ENCODE results near the gene ZNF592.

DNA sequence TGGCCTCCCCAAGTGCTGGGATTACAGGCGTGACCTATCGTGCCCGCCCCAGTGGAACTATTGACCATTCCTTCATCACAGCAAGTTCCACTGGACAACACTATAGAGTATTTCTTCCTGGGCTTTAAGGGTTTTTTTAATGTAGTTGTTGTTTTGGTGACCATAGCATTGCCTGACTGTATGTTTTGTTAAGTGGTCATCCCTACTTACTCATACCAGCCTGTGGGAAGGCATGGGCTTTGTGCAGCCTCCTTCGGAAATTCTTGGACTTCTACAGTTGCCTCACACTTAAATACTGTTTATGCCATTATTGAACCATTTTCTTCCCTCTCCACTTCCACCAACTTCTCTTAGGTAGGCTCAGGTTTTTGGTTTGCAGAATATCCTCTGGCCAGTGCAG is 48.8 kb downstream of the ZNF592 start:
- TF ChIP-seq MTA1 (CRISPR knock-in tag; IDR thresholded peaks at IDR 0.05; ENCODE audit: borderline replicate concordance) (no peak), KDM1A (CRISPR knock-in tag; IDR thresholded peaks at IDR 0.05) (no peak), JUND (CRISPR knock-in tag; IDR thresholded peaks at IDR 0.05) (no peak), ZFX (CRISPR knock-in tag; IDR thresholded peaks at IDR 0.05; ENCODE audit: low read depth) (no peak), RELA (CRISPR knock-in tag; IDR thresholded peaks at IDR 0.05) (no peak), POLR2A (IDR thresholded peaks at IDR 0.05; ENCODE audit: insufficient read depth in 1 of 2, low read depth in 2 of 2, low read length in 2 of 2) (no peak), KLF13 (CRISPR knock-in tag; IDR thresholded peaks at IDR 0.05) (no peak), ZNF577 (CRISPR knock-in tag; IDR thresholded peaks at IDR 0.05; ENCODE audit: borderline replicate concordance, low read depth) (no peak), NFE2 (CRISPR knock-in tag; IDR thresholded peaks at IDR 0.05) (no peak)
- TF ChIP-seq, protein P1, sequence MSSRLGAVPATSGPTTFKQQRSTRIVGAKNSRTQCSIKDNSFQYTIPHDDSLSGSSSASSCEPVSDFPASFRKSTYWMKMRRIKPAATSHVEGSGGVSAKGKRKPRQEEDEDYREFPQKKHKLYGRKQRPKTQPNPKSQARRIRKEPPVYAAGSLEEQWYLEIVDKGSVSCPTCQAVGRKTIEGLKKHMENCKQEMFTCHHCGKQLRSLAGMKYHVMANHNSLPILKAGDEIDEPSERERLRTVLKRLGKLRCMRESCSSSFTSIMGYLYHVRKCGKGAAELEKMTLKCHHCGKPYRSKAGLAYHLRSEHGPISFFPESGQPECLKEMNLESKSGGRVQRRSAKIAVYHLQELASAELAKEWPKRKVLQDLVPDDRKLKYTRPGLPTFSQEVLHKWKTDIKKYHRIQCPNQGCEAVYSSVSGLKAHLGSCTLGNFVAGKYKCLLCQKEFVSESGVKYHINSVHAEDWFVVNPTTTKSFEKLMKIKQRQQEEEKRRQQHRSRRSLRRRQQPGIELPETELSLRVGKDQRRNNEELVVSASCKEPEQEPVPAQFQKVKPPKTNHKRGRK (CRISPR knock-in tag; IDR thresholded peaks at IDR 0.05), result no peak
- TF ChIP-seq, protein P2, sequence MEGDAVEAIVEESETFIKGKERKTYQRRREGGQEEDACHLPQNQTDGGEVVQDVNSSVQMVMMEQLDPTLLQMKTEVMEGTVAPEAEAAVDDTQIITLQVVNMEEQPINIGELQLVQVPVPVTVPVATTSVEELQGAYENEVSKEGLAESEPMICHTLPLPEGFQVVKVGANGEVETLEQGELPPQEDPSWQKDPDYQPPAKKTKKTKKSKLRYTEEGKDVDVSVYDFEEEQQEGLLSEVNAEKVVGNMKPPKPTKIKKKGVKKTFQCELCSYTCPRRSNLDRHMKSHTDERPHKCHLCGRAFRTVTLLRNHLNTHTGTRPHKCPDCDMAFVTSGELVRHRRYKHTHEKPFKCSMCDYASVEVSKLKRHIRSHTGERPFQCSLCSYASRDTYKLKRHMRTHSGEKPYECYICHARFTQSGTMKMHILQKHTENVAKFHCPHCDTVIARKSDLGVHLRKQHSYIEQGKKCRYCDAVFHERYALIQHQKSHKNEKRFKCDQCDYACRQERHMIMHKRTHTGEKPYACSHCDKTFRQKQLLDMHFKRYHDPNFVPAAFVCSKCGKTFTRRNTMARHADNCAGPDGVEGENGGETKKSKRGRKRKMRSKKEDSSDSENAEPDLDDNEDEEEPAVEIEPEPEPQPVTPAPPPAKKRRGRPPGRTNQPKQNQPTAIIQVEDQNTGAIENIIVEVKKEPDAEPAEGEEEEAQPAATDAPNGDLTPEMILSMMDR (CRISPR knock-in tag; IDR thresholded peaks at IDR 0.05), result no peak
- TF ChIP-seq, protein P3, sequence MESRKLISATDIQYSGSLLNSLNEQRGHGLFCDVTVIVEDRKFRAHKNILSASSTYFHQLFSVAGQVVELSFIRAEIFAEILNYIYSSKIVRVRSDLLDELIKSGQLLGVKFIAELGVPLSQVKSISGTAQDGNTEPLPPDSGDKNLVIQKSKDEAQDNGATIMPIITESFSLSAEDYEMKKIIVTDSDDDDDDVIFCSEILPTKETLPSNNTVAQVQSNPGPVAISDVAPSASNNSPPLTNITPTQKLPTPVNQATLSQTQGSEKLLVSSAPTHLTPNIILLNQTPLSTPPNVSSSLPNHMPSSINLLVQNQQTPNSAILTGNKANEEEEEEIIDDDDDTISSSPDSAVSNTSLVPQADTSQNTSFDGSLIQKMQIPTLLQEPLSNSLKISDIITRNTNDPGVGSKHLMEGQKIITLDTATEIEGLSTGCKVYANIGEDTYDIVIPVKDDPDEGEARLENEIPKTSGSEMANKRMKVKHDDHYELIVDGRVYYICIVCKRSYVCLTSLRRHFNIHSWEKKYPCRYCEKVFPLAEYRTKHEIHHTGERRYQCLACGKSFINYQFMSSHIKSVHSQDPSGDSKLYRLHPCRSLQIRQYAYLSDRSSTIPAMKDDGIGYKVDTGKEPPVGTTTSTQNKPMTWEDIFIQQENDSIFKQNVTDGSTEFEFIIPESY (CRISPR knock-in tag; IDR thresholded peaks at IDR 0.05), result no peak
- TF ChIP-seq, protein P4, sequence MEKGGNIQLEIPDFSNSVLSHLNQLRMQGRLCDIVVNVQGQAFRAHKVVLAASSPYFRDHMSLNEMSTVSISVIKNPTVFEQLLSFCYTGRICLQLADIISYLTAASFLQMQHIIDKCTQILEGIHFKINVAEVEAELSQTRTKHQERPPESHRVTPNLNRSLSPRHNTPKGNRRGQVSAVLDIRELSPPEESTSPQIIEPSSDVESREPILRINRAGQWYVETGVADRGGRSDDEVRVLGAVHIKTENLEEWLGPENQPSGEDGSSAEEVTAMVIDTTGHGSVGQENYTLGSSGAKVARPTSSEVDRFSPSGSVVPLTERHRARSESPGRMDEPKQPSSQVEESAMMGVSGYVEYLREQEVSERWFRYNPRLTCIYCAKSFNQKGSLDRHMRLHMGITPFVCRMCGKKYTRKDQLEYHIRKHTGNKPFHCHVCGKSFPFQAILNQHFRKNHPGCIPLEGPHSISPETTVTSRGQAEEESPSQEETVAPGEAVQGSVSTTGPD (CRISPR knock-in tag; IDR thresholded peaks at IDR 0.05), result no peak
